ENCODE measurements around the gene PLPPR3.
"Not testable (repeated sequence)": the region's sequence is repeated elsewhere in the genome, so short reads cannot be mapped to it uniquely, and the experiment has no call there.

Gene PLPPR3

GRCh38 chr19:858868-859843 is 37.4 kb upstream of the PLPPR3 start, which contains the start of gene CFD:
Gene CFD, plus strand, starts transcription at chr19:859664. Its CDS starts 26 bp downstream, at chr19:859690.
- H3K4me3 ChIP-seq (ENCODE audit: low read length) = no peak within 1 kb of the TSS

GRCh38 chr19:858284-858683 is 36.5 kb upstream of the PLPPR3 start:
- no peak for DNase-seq (ENCODE audit: low read depth)
- TF ChIP-seq CTCF (IDR thresholded peaks at IDR 0.05; ENCODE audit: insufficient read depth, low read depth, low read length, missing control alignments) = no peak
- no peak overlapping the region for H3K4me3 ChIP-seq (ENCODE audit: low read length)

More at GRCh38 chr19:858868-859843, 37.4 kb upstream of the PLPPR3 start, which contains the start of gene CFD:
- no peak for DNase-seq (ENCODE audit: low read depth)
- no peak for TF ChIP-seq CTCF (IDR thresholded peaks at IDR 0.05; ENCODE audit: insufficient read depth, low read depth, low read length, missing control alignments)

- no peak for DNase-seq (ENCODE audit: low read depth)
- no peak overlapping the region for H3K4me3 ChIP-seq (ENCODE audit: low read length)
- TF ChIP-seq CTCF (IDR thresholded peaks at IDR 0.05; ENCODE audit: insufficient read depth, low read depth, low read length, missing control alignments) = no peak
These were observed 33.9 kb upstream of the PLPPR3 start for GRCh38 chr19:855566-856120.

GRCh38 chr19:855142-855541 is 33.4 kb upstream of the PLPPR3 start:
- no peak overlapping the region for H3K4me3 ChIP-seq (ENCODE audit: low read length)
- DNase-seq (ENCODE audit: low read depth) = no peak
- TF ChIP-seq CTCF (IDR thresholded peaks at IDR 0.05; ENCODE audit: insufficient read depth, low read depth, low read length, missing control alignments) = no peak

- TF ChIP-seq CTCF (IDR thresholded peaks at IDR 0.05; ENCODE audit: insufficient read depth, low read depth, low read length, missing control alignments) = no peak
- no peak overlapping the region for H3K4me3 ChIP-seq (ENCODE audit: low read length)
- DNase-seq (ENCODE audit: low read depth) = no peak
These were observed 32.8 kb upstream of the PLPPR3 start for GRCh38 chr19:854549-854948.

GRCh38 chr19:853614-854220 is 32.0 kb upstream of the PLPPR3 start:
- not testable (repeated sequence) for H3K4me3 ChIP-seq (ENCODE audit: low read length); DNase-seq (ENCODE audit: low read depth)

- TF ChIP-seq CTCF (IDR thresholded peaks at IDR 0.05; ENCODE audit: insufficient read depth, low read depth, low read length, missing control alignments) = no peak
- no peak for DNase-seq (ENCODE audit: low read depth)
- no peak overlapping the region for H3K4me3 ChIP-seq (ENCODE audit: low read length)
These were observed 31.3 kb upstream of the PLPPR3 start for GRCh38 chr19:853014-853585.
